ENCODE measurements around the gene DBI. TPM values are rescaled to one million over a fixed set of nuclear protein-coding genes. Genes with fewer than 3 reads are reported as not detected.

Gene DBI
- total and polyA plus RNA-seq, 2 of the 8 experiments (the other 6 are each of a cell fraction or from before 2014, with no cell fraction given), result 180 to 212 TPM

DNA sequence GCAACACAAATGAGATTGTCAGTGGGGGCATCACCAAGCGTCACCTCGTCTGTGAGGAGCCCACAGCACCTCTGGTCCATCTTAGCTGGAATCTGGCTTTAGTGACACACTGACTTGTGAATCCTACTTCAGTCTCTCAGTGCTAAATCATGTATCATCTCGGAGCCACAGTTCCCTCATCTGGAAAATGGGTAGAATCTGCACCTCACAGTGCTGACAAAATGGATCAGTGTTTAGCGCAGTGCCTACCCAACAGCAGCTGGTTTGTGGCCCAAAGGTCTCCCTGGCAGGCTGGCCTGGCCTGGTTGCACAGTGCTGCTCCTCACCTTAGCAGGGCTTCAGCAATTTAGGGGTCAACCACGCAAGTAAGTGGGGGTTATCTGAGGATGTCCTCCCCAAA, 10.0 kb downstream of the DBI start:
- FAIRE-seq (no peak), DNase-seq (ENCODE audit: low read depth in 1 of 2, low spot score in 2 of 2) (no peak)
- Histone ChIP-seq H4K20me1 (replicated peaks in 1 of 2; ENCODE audit: control insufficient read depth in 1 of 2, insufficient read depth in 2 of 2, low read length in 2 of 2) (no peaks in the 10 kb centered on the region), H3K23ac (ENCODE audit: insufficient read length) (no peak overlapping the region), H3K9me3 (ENCODE audit: insufficient read depth in 2 of 2, low read depth in 1 of 2, low read length in 1 of 2) (no peaks in the 10 kb centered on the region), H2BK120ac (replicated peaks; ENCODE audit: low read depth, low read length) (no peak overlapping the region), H3K4me2 (ENCODE audit: insufficient read depth in 1 of 2, low read depth in 2 of 2, low read length in 2 of 2) (no peak overlapping the region), H3K4me1 (replicated peaks in 1 of 4; ENCODE audit: control insufficient read depth in 3 of 4, insufficient read depth in 4 of 4, low read length in 3 of 4) (no peaks in the 10 kb centered on the region), H3K27me3 (replicated peaks in 1 of 4; ENCODE audit: control insufficient read depth in 3 of 4, extremely low read depth in 1 of 4, insufficient read depth in 3 of 4, low read length in 3 of 4) (no peaks in the 10 kb centered on the region), H4K91ac (replicated peaks; ENCODE audit: insufficient read length, low read length) (no peak overlapping the region), H3K14ac (ENCODE audit: insufficient read length) (no peak overlapping the region), H2BK20ac (ENCODE audit: low read length) (no peak overlapping the region), H3K4ac (replicated peaks; ENCODE audit: insufficient read length, low read depth, low read length) (no peak overlapping the region), H3K79me1 (ENCODE audit: low read depth, low read length) (peaks cover 2% of the 10 kb centered on the region; the same call in 1 of the 2 replicates), H2BK5ac (ENCODE audit: low read depth, low read length) (no peak overlapping the region), H4K5ac (ENCODE audit: insufficient read length, low read depth, low read length) (no peak overlapping the region), H2AK5ac (ENCODE audit: low read depth, low read length) (no peak overlapping the region), H3K18ac (ENCODE audit: extremely low read depth, low read length) (no peak overlapping the region; the same call in 1 of the 2 replicates), H3K36me3 (ENCODE audit: control insufficient read depth in 2 of 4, insufficient read depth in 4 of 4, low read length in 3 of 4) (peaks cover 10 to 18% (median 17%) of the 10 kb centered on the region in 4 experiments), H2BK15ac (ENCODE audit: low read length) (no peak overlapping the region), H3K4me3 (ENCODE audit: extremely low read depth in 1 of 4, insufficient read depth in 2 of 4, low read depth in 3 of 4, low read length in 4 of 4) (no peak overlapping the region), H3K9ac (replicated peaks in 1 of 4; ENCODE audit: extremely low read depth in 1 of 4, low read depth in 3 of 4, low read length in 3 of 4) (no peak overlapping the region), H3K23me2 (ENCODE audit: low read depth, low read length) (no peaks in the 10 kb centered on the region), H2AFZ (ENCODE audit: low read length) (no peak overlapping the region), H3K79me2 (ENCODE audit: control insufficient read depth in 1 of 2, insufficient read depth in 2 of 2, low read length in 2 of 2) (no peaks in the 10 kb centered on the region), H2BK12ac (ENCODE audit: low read depth, low read length) (no peak overlapping the region), H3K56ac (replicated peaks; ENCODE audit: insufficient read length, low read depth, low read length) (no peak overlapping the region), H3K27ac (ENCODE audit: low read depth, low read length) (no peak overlapping the region), H4K8ac (ENCODE audit: extremely low read depth, insufficient read depth, low read length) (no peak overlapping the region)
- POLR2A ChIA-PET (ENCODE audit: partially characterized antibody), result interaction anchor here (1.2 kb wide), 1 partner anchor 9 kb away, joined by 3 read pairs; no protein-coding TSS in a partner anchor
- CTCF ChIA-PET (ENCODE audit: partially characterized antibody), result no interaction called here
- 91% methylated on average over 5 of the region's 5 CpGs; no CpG with 5 or more reads in 1 of the 2 experiments for WGBS, 2 experiments (ENCODE audit: extremely low coverage in 1 of 2, insufficient coverage in 1 of 2, insufficient read length in 1 of 2, insufficient replicate concordance in 2 of 2, low coverage in 1 of 2, low lambda C conversion rate in 2 of 2, missing lambda C conversion rate in 1 of 2)
- no peak for TF ChIP-seq CBX8 (IDR thresholded peaks at IDR 0.05; ENCODE audit: borderline replicate concordance, low read depth, low read length)
- no peak for TF ChIP-seq RFX5 (IDR thresholded peaks at IDR 0.05; ENCODE audit: borderline replicate concordance, low read depth, low read length)
- no peak for TF ChIP-seq CTBP2 (IDR thresholded peaks at IDR 0.05; ENCODE audit: borderline replicate concordance, insufficient read depth, insufficient read length, low read length)
- no peak for TF ChIP-seq BACH1 (IDR thresholded peaks at IDR 0.05; ENCODE audit: low read length)
- no peak for TF ChIP-seq KDM5A (IDR thresholded peaks at IDR 0.05; ENCODE audit: low read length)
- TF ChIP-seq PHF8 (conservative IDR thresholded peaks at IDR 0.05; ENCODE audit: low read depth, low read length), result no peak
- no peak for TF ChIP-seq CBX5 (IDR thresholded peaks at IDR 0.05; ENCODE audit: low read depth, low read length)
- no peak for TF ChIP-seq MAX (IDR thresholded peaks at IDR 0.05)
- no peak for TF ChIP-seq MAFK (IDR thresholded peaks at IDR 0.05; ENCODE audit: low read depth, low read length)
- no peak for TF ChIP-seq SP2 (IDR thresholded peaks at IDR 0.05; ENCODE audit: low read length)
- TF ChIP-seq, protein P1, sequence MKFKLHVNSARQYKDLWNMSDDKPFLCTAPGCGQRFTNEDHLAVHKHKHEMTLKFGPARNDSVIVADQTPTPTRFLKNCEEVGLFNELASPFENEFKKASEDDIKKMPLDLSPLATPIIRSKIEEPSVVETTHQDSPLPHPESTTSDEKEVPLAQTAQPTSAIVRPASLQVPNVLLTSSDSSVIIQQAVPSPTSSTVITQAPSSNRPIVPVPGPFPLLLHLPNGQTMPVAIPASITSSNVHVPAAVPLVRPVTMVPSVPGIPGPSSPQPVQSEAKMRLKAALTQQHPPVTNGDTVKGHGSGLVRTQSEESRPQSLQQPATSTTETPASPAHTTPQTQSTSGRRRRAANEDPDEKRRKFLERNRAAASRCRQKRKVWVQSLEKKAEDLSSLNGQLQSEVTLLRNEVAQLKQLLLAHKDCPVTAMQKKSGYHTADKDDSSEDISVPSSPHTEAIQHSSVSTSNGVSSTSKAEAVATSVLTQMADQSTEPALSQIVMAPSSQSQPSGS (IDR thresholded peaks at IDR 0.05; ENCODE audit: low read length), result no peak
- TF ChIP-seq NANOG (IDR thresholded peaks at IDR 0.05; ENCODE audit: insufficient read depth, low read depth, low read length, poor library complexity, severe bottlenecking), result no peak
- no peak for TF ChIP-seq BRCA1 (IDR thresholded peaks at IDR 0.05; ENCODE audit: low read depth, low read length)
